ENCODE data around the gene C20orf144. TPM values are rescaled to one million over a fixed set of nuclear protein-coding genes. Genes with fewer than 3 reads are reported as not detected.

Gene C20orf144
- total and polyA plus RNA-seq, 2 experiments from 2014 or later: 0.26 to 0.66 TPM

- TF ChIP-seq ZNF462 (CRISPR knock-in tag; IDR thresholded peaks at IDR 0.05) (no peak), JUNB (IDR thresholded peaks at IDR 0.05; ENCODE audit: unreplicated experiment) (no peak), CREB1 (CRISPR knock-in tag; IDR thresholded peaks at IDR 0.05; ENCODE audit: low read depth) (no peak), EZH2phosphoT487 (IDR thresholded peaks at IDR 0.05; ENCODE audit: unreplicated experiment) (no peak), NANOG (IDR thresholded peaks at IDR 0.05; ENCODE audit: borderline replicate concordance) (no peak), ZNF331 (CRISPR knock-in tag; IDR thresholded peaks at IDR 0.05; ENCODE audit: low read depth) (no peak), EZH2 (IDR thresholded peaks at IDR 0.05; ENCODE audit: low read depth, unreplicated experiment) (no peak)
Observed at GRCh38 chr20:33694639-33695012, 32.5 kb downstream of the C20orf144 start (continued).

GRCh38 chr20:33696448-33696847 lies 34.3 kb downstream of the C20orf144 start:
- Histone ChIP-seq H3K4me3 (no peak overlapping the region), H3K4me1 (ENCODE audit: insufficient read depth) (peaks cover 7% of the 10 kb centered on the region), H3K27ac (ENCODE audit: low read depth) (no peak overlapping the region), H3F3A (replicated peaks; ENCODE audit: low read depth) (no peaks in the 10 kb centered on the region), H2AFZ (no peak overlapping the region), H4K20me1 (replicated peaks; ENCODE audit: insufficient read depth) (no peaks in the 10 kb centered on the region), H3K4me2 (no peak overlapping the region), H3K27me3 (ENCODE audit: insufficient read depth) (no peaks in the 10 kb centered on the region), H3K36me3 (ENCODE audit: insufficient read depth) (no peaks in the 10 kb centered on the region), H3K79me2 (replicated peaks; ENCODE audit: insufficient read depth) (no peaks in the 10 kb centered on the region), H3K9me2 (ENCODE audit: insufficient read depth) (no peaks in the 10 kb centered on the region)
- no peak overlapping the region for H3K4me3 Mint-ChIP-seq
- peaks cover 14% of the 10 kb centered on the region; the same call in 2 of the 3 replicates for H3K4me1 Mint-ChIP-seq
- no peak for DNase-seq (ENCODE audit: low spot score)
- TF ChIP-seq JUNB (IDR thresholded peaks at IDR 0.05; ENCODE audit: unreplicated experiment): no peak
- no peak for TF ChIP-seq EZH2phosphoT487 (IDR thresholded peaks at IDR 0.05; ENCODE audit: unreplicated experiment)
- TF ChIP-seq REST (IDR thresholded peaks at IDR 0.05; ENCODE audit: unreplicated experiment): no peak
- no peak for TF ChIP-seq EZH2 (IDR thresholded peaks at IDR 0.05; ENCODE audit: low read depth, unreplicated experiment)
- H3K27me3 Mint-ChIP-seq (ENCODE audit: insufficient read depth, low read depth, poor library complexity): peaks cover 10% of the 10 kb centered on the region
- ATAC-seq: no peak
- peaks cover 32% of the 10 kb centered on the region for H3K9me3 Mint-ChIP-seq
- no peak overlapping the region for H3K27ac Mint-ChIP-seq
- H3K36me3 Mint-ChIP-seq (ENCODE audit: low read depth): peaks cover 14% of the 10 kb centered on the region
